HEK293T (cell line): ENCODE results near the gene RDH16.

ENCODE experiments used
- BHLHE40 ChIP-seq: fragments of 450-650 bp; IDR thresholded peaks from 2 replicates; pipeline ENCODE4 v1.6.1; 2016; ENCODE audit warnings: mild to moderate bottlenecking, moderate library complexity, borderline replicate concordance
- HDGF ChIP-seq: fragments of 450-650 bp; IDR thresholded peaks from 2 replicates; pipeline ENCODE4 v1.6.1; 2017; ENCODE audit warnings: antibody characterized with exemption, borderline replicate concordance
- PKNOX1 ChIP-seq: fragments of 450-650 bp; IDR thresholded peaks from 2 replicates; pipeline ENCODE4 v1.6.1; 2016

DNA sequence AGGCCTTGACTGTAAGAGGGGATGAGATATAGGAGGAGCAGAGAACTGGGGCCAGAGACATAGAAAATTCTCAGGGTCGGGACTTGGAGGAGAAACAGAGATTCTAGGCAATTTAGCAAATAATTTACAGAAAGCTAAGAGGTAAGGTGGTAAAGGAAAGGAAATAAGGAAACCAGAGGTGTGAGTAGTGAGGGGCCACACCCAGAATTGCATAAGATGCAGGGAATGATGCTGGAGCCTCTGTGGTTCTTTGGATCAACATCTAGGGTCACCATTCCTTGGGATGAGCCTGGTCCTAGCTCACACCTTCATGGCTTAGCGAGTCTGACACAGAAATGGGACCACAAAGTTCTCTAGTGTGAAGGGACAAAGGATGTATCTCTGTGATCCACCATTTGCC lies 22.3 kb downstream of the RDH16 start:
- no peak for TF ChIP-seq PKNOX1
- TF ChIP-seq HDGF: no peak
- TF ChIP-seq BHLHE40: no peak
